ENCODE data around the gene ECE1. TPM values are rescaled to one million over a fixed set of nuclear protein-coding genes. Genes with fewer than 3 reads are reported as not detected.

Gene ECE1
- total and polyA plus RNA-seq, 2 of the 8 experiments (the other 6 are each of a cell fraction or from before 2014, with no cell fraction given): 21.4 to 36.8 TPM

DNA sequence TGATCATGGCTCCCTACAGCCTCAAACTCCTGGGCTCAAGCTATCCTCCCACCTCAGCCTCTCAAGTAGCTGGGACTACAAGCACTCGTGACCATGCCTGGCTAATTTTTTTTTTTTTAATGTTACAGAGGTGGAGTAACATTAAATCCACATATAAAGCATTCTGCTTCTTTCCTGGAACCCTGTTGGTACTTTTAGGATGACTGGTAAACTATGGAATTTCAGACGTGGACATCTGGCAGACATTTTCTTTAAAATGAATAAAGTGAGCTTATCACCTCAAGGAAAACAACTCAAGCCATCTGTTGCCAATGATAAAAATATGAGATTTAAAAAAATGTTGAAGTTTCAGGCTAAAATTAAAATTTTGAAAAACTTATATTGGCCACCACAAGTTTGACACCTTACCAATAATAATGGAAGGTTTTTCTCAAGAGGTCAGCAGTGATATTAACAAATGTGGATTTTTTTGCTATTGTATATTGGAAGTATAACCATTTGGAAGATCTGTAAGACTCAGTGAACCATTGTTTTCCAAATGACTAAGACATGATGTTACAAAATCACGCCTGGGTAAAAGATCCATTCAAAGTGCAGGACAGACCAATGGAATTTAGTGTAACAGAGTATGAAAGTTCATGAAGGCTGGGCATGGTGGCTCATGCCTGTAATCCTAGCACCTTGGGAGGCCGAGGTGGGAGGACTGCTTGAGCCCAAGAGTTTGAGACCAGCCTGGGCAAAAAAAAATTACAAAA lies 60.8 kb downstream of the ECE1 start:
- POLR2A ChIA-PET (ENCODE audit: partially characterized antibody): interaction anchor here (0.7 kb wide), 1 partner anchor 401 kb away, joined by 3 read pairs; no protein-coding TSS in a partner anchor
- H3K9ac ChIP-seq (replicated peaks in 1 of 4; ENCODE audit: extremely low read depth in 1 of 4, low read depth in 3 of 4, low read length in 3 of 4): no peak overlapping the region
- no peak overlapping the region for H3K18ac ChIP-seq (ENCODE audit: extremely low read depth, low read length)
- no peak overlapping the region for H2BK20ac ChIP-seq (ENCODE audit: low read length)
- no peak overlapping the region for H3K27ac ChIP-seq (ENCODE audit: low read depth, low read length)
- H3K14ac ChIP-seq (ENCODE audit: insufficient read length): no peak overlapping the region
- H3K23me2 ChIP-seq (ENCODE audit: low read depth, low read length): no peaks in the 10 kb centered on the region
- H2BK5ac ChIP-seq (ENCODE audit: low read depth, low read length): no peak overlapping the region
- no peak overlapping the region for H3K23ac ChIP-seq (ENCODE audit: insufficient read length)
- H4K5ac ChIP-seq (ENCODE audit: insufficient read length, low read depth, low read length): no peak overlapping the region
- no peak overlapping the region for H2BK120ac ChIP-seq (replicated peaks; ENCODE audit: low read depth, low read length)
- H2BK15ac ChIP-seq (ENCODE audit: low read length): no peak overlapping the region
- no peak for DNase-seq (ENCODE audit: low read depth in 1 of 2, low spot score in 2 of 2)
- no peaks in the 10 kb centered on the region; a peak in 3 of 8 replicates for H3K36me3 ChIP-seq (ENCODE audit: control insufficient read depth in 2 of 4, insufficient read depth in 4 of 4, low read length in 3 of 4)
- H2AK5ac ChIP-seq (ENCODE audit: low read depth, low read length): no peak overlapping the region
- H4K91ac ChIP-seq (replicated peaks; ENCODE audit: insufficient read length, low read length): no peak overlapping the region
- WGBS, 2 experiments (ENCODE audit: extremely low coverage in 1 of 2, insufficient coverage in 1 of 2, insufficient read length in 1 of 2, insufficient replicate concordance in 2 of 2, low coverage in 1 of 2, low lambda C conversion rate in 2 of 2, missing lambda C conversion rate in 1 of 2): 86% methylated on average over 4 of the region's 4 CpGs; no CpG with 5 or more reads in 1 of the 2 experiments
- no peak overlapping the region for H2BK12ac ChIP-seq (ENCODE audit: low read depth, low read length)
- H3K79me1 ChIP-seq (ENCODE audit: low read depth, low read length): no peaks in the 10 kb centered on the region
- H4K8ac ChIP-seq (ENCODE audit: extremely low read depth, insufficient read depth, low read length): no peak overlapping the region
- H3K79me2 ChIP-seq (ENCODE audit: control insufficient read depth in 1 of 2, insufficient read depth in 2 of 2, low read length in 2 of 2): no peaks in the 10 kb centered on the region
- CTCF ChIA-PET (ENCODE audit: partially characterized antibody): interaction anchor here (0.6 to 2.1 kb wide), 10 partner anchors 12 to 837 kb away, joined by 3 to 13 read pairs (median 4); no protein-coding TSS in a partner anchor
- no peak overlapping the region for H3K4me2 ChIP-seq (ENCODE audit: insufficient read depth in 1 of 2, low read depth in 2 of 2, low read length in 2 of 2)
- H4K20me1 ChIP-seq (replicated peaks in 1 of 2; ENCODE audit: control insufficient read depth in 1 of 2, insufficient read depth in 2 of 2, low read length in 2 of 2): no peaks in the 10 kb centered on the region
- H3K4me3 ChIP-seq (ENCODE audit: extremely low read depth in 1 of 4, insufficient read depth in 2 of 4, low read depth in 3 of 4, low read length in 4 of 4): no peak overlapping the region
- no peak for FAIRE-seq
- no peaks in the 10 kb centered on the region for H3K4me1 ChIP-seq (replicated peaks in 1 of 4; ENCODE audit: control insufficient read depth in 3 of 4, insufficient read depth in 4 of 4, low read length in 3 of 4)
- no peaks in the 10 kb centered on the region for H3K27me3 ChIP-seq (replicated peaks in 1 of 4; ENCODE audit: control insufficient read depth in 3 of 4, extremely low read depth in 1 of 4, insufficient read depth in 3 of 4, low read length in 3 of 4)
- H3K4ac ChIP-seq (replicated peaks; ENCODE audit: insufficient read length, low read depth, low read length): no peak overlapping the region
- no peaks in the 10 kb centered on the region for H3K9me3 ChIP-seq (ENCODE audit: insufficient read depth in 2 of 2, low read depth in 1 of 2, low read length in 1 of 2)
- no peak overlapping the region for H3K56ac ChIP-seq (replicated peaks; ENCODE audit: insufficient read length, low read depth, low read length)
- no peak overlapping the region for H2AFZ ChIP-seq (ENCODE audit: low read length)
- no peak for TF ChIP-seq SP2 (IDR thresholded peaks at IDR 0.05; ENCODE audit: low read length)
- TF ChIP-seq SP1 (IDR thresholded peaks at IDR 0.05; ENCODE audit: low read depth, low read length): no peak
- TF ChIP-seq HDAC2 (IDR thresholded peaks at IDR 0.05; ENCODE audit: borderline replicate concordance in 1 of 2, low read depth in 2 of 2, low read length in 2 of 2): no peak
- TF ChIP-seq NANOG (IDR thresholded peaks at IDR 0.05; ENCODE audit: insufficient read depth, low read depth, low read length, poor library complexity, severe bottlenecking): no peak
- TF ChIP-seq BACH1 (IDR thresholded peaks at IDR 0.05; ENCODE audit: low read length): no peak
- TF ChIP-seq CTBP2 (IDR thresholded peaks at IDR 0.05; ENCODE audit: borderline replicate concordance, insufficient read depth, insufficient read length, low read length): no peak
